ENCODE results near the gene TMEM121B. TPM values are rescaled to one million over a fixed set of nuclear protein-coding genes. Genes with fewer than 3 reads are reported as not detected.

The TMEM121B gene
- total and polyA plus RNA-seq, 2 of the 13 experiments (the other 11 are each of a cell fraction or from before 2014, with no cell fraction given), result not detected

GRCh38 chr22:17137170-17137569 is 16.0 kb upstream of the TMEM121B start (continued):
- TF ChIP-seq MAFK (conservative IDR thresholded peaks at IDR 0.05 in 1 of 2, IDR thresholded peaks at IDR 0.05 in 1 of 2; ENCODE audit: low read length in 2 of 2) (no peak), TRIM22 (IDR thresholded peaks at IDR 0.05) (no peak), ZNF597 (CRISPR knock-in tag; IDR thresholded peaks at IDR 0.05) (no peak)
- TF ChIP-seq, protein P1, sequence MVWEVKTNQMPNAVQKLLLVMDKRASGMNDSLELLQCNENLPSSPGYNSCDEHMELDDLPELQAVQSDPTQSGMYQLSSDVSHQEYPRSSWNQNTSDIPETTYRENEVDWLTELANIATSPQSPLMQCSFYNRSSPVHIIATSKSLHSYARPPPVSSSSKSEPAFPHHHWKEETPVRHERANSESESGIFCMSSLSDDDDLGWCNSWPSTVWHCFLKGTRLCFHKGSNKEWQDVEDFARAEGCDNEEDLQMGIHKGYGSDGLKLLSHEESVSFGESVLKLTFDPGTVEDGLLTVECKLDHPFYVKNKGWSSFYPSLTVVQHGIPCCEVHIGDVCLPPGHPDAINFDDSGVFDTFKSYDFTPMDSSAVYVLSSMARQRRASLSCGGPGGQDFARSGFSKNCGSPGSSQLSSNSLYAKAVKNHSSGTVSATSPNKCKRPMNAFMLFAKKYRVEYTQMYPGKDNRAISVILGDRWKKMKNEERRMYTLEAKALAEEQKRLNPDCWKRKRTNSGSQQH (CRISPR knock-in tag; IDR thresholded peaks at IDR 0.05; ENCODE audit: low read depth), result no peak

GRCh38 chr22:17135153-17135760 is 14.1 kb upstream of the TMEM121B start:
- ChIA-PET CTCF (ENCODE audit: low intra/inter-chr PET ratio, low total read pairs) (no interaction called here), POLR2A (no interaction called here)
- no peak overlapping the region for H3K4me3 ChIP-seq (replicated peaks in 1 of 3; ENCODE audit: insufficient read depth in 1 of 3, low read depth in 2 of 3, low read length in 3 of 3)
- H3K9me3 ChIP-seq (ENCODE audit: low read length), result no peaks in the 10 kb centered on the region
- BruUV-seq (replicated peaks), result no TSS peak
- no peak for TF ChIP-seq ZNF549 (CRISPR knock-in tag; IDR thresholded peaks at IDR 0.05)
- no peak for TF ChIP-seq BHLHE40 (IDR thresholded peaks at IDR 0.05; ENCODE audit: low read length)
- no peak for TF ChIP-seq NFE2 (CRISPR knock-in tag; IDR thresholded peaks at IDR 0.05)
- peaks cover 0 to 2% of the 10 kb centered on the region in 2 experiments; a peak in 2 of 5 replicates for H3K27me3 ChIP-seq (ENCODE audit: control insufficient read depth in 1 of 2, insufficient read depth in 2 of 2, low read length in 2 of 2)
- no peaks in the 10 kb centered on the region for H4K20me1 ChIP-seq (ENCODE audit: insufficient read depth, low read length)
- H3K27ac ChIP-seq (ENCODE audit: extremely low read length, insufficient read depth, low read length), result no peak overlapping the region
- H3K9ac ChIP-seq (ENCODE audit: insufficient read depth, low read depth, low read length), result no peak overlapping the region
- in situ Hi-C loops (cut with HindIII; ENCODE audit: extremely low pct_ligation_motif_present, low pct_unique_long_range_greater_than_20kb) (no loop called here), intact Hi-C loops (cut with micrococcal nuclease; ENCODE audit: unreplicated experiment) (no loop called here)
- WGBS (ENCODE audit: low lambda C conversion rate), result 40% methylated on average over 14 of the region's 15 CpGs
- no peaks in the 10 kb centered on the region for H3K36me3 ChIP-seq (replicated peaks in 1 of 2; ENCODE audit: control insufficient read depth in 1 of 2, insufficient read depth in 2 of 2, low read length in 2 of 2)
- no peaks in the 10 kb centered on the region for H3K4me1 ChIP-seq (ENCODE audit: insufficient read depth, low read length)
- DNase-seq (ENCODE audit: low spot score), result no peak
- no peak overlapping the region for H2AFZ ChIP-seq (ENCODE audit: low read length)
- H3K79me2 ChIP-seq (ENCODE audit: insufficient read depth, low read length), result no peaks in the 10 kb centered on the region
- ATAC-seq, result no peak
- no peak overlapping the region for H3K4me2 ChIP-seq (ENCODE audit: low read depth, low read length)
- no peak for FAIRE-seq
